GM21526 (cell line): ENCODE measurements around the gene PHF23.
"Not testable (repeated sequence)": the region's sequence is repeated elsewhere in the genome, so short reads cannot be mapped to it uniquely, and the experiment has no call there.

Experiments
- ATAC-seq: cut with Tn5 transposase; IDR thresholded peaks from one replicate; pipeline ENCODE4 v1.9.1; 2021; ENCODE audit warnings: moderate library complexity; ENCODE audit not compliant: unreplicated experiment, low FRiP score

Gene PHF23

DNA sequence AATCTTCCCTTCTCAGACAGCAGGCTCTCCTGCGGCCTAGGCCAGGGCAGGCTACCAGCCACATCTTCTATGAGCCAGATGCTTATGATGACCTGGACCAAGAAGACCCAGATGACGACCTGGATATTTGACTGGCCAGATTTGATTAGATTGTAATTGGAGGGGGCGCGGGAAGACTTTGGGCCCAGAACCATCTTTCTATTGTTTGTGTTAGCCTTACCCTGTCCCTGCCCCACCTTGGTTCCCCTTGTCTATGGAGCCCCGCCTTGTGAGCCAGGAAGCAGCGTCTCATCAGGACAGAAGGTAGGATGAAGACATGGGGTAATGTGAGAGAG is 20.3 kb upstream of the PHF23 start:
- no peak for ATAC-seq

DNA sequence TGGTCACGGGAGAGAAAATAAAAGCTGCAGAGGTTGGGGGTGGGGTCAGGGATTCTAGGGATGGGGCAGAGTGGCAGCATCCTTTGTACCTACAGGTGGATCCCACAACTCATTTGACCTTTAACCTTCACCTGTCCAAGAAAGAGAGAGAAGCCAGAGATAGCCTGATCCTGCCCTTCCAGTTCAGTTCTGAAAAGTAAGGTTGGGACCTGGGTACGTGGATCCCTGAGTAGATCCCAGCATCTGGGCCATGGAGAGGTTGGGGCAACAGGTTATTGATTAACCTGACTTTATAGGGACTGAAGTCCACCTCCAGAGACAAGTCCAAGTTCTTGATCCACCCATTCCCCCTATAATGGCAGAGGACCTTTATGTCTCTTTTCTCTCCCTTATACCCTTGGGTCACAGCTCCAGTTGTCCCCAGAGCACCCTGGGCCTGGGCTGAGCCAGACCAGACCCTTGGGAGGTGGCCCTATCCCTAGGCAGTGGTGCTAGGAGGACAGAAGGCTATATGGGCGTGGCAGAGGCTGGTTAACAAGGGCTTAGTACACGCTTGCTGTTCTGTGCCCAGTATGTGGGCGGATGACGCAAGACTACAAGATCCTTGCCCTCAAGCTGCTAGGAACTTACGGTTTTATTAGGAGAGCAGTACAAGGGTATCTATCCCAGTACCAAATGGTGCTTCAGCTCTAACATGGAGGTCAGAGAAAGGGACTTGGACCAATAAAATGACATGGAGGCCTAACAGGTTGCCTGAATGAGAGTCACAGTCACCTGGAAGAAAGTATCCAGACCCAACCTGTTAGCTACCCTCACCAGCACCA is 19.7 kb upstream of the PHF23 start:
- ATAC-seq = no peak

DNA sequence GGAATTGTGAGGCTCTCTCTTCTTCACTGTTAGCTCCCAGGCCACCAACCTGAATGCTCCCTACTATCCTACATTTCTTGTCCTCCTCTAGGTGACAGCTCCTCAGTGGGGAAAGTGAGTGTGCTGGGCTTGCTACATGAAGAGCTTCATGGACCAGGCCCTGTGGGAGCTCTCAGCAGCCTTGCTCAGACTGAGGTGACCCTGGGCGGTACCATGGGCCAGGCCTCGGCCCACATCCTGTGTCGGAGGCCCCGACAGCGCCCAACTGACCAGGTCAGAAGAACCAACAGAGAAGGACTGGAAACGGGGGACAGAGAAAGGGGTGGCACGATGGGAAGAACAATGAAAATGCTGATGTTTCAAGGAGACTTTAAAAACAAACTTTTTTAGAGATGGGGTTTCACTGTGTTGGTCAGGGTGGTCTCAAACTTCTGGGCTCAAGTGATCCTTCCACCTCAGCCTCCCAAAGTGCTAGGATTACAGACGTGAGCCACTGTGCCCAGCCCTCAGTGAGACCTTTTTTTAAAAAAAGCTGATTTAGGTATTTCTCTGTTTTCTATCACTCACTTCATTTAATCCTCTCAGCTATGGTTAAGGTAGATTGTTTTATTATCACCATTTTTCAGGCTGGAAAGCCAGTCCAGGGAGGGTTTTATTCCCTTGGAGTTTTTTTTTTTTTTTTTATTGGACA is 17.7 kb upstream of the PHF23 start:
- ATAC-seq = no peak

DNA sequence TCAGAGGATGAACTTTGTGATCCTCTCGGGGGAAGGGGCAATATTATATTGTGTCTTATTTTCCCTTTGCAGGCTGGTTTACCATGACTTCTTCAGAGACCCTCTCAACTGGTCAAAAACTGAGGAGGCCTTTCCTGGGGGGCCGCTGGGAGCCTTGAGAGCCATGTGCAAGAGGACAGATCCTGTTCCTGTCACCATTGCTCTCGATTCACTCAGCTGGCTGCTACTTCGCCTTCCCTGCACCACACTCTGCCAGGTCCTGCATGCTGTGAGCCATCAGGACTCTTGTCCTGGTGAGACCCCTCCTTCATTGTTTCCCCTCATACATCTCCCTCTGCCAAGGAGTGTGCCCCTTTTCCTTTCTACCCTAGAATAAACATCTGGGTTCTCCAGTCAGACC is 15.3 kb upstream of the PHF23 start:
- no peak for ATAC-seq

DNA sequence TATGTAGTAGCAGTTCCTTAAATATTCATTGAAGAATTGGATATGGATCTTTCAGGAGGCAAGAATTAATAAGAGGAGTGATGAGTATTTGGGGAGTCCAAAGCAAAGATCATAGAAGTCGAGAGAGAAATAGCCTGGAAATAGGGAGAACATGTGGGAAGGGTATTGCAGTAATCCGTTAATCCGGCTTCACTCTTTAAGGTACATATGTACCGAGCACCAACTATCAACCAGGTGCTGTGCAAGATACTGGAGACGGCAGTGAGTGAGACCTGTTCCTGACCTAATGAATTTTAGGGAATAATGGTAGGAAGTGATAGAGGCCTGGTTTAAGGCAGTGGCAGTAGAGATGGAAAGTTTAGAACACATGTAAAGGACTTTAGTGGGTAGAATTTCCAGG is 13.8 kb upstream of the PHF23 start:
- ATAC-seq = no peak

DNA sequence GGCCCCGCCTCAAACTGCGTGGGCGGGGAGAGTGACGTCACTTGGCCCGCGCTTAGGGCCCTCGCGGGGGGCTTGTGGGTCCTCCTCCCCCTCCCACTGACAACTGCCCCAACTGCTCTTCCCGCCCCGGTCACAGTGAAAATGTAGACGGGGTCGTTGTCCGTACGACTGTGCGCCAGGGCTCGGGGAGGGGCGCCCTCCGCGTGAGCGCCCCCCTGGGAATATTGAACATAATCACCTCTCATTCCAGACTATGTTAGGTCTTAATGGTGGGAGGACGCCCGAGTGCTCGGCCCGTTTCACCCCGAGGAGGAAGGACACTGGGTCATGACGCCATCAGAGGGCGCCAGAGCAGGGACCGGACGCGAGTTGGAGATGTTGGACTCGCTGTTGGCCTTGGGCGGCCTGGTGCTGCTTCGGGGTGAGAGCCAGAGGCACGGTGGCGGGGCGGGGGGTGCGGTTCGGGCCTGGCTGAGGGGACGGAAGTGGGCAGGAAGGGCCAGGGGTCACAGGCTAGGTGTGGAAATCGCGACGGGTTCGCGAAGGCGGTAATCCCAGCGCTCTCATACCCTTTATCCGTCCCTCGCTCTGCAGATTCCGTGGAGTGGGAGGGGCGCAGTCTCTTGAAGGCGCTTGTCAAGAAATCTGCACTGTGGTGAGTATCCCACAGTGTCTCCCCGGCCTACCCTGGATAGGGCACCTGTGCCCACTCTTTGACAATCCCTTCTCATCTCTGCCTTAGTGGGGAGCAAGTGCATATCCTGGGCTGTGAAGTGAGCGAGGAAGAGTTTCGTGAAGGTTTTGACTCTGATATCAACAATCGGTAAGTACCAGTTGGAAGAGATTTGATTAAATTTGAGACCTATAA is 13.2 kb upstream of the PHF23 start, which contains the start of gene ELP5:
TSS of gene ELP5 (plus strand) at position 40 of the 868 bp plus-strand sequence. CDS start at position 376, 336 bp downstream.
- peak; percentile 34 for ATAC-seq

DNA sequence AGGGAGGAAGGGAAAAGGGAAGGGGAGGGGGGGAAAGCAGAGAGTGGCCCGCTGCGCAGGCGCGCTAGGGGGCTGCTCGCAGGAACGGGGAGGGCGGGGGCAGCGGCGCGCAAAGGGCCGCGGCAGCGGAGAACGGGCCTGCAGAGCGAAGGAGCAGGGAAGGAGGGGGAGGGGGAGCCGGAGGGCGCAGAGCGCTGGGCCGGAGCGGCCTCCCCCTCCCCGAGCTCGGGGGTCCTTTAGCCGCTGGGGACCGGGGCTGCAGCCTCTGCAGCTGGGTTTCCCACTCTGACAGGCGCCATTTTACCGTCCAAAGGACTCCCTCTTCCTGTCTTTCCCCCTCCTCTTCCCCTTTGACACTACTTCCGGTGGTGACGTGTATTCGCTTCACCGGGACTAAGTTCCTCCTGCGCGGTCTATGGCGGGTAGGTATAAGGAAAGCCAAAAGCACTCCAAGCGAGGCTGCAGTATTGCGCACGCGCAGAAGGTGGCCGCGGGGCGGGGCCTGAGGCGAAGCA is 12.5 kb upstream of the PHF23 start, which contains the start of gene CTDNEP1:
TSS of gene CTDNEP1 (minus strand) at position 74 of the 515 bp plus-strand sequence. CDS start 438 bp downstream, outside the sequence.
- ATAC-seq = peak; percentile 63

DNA sequence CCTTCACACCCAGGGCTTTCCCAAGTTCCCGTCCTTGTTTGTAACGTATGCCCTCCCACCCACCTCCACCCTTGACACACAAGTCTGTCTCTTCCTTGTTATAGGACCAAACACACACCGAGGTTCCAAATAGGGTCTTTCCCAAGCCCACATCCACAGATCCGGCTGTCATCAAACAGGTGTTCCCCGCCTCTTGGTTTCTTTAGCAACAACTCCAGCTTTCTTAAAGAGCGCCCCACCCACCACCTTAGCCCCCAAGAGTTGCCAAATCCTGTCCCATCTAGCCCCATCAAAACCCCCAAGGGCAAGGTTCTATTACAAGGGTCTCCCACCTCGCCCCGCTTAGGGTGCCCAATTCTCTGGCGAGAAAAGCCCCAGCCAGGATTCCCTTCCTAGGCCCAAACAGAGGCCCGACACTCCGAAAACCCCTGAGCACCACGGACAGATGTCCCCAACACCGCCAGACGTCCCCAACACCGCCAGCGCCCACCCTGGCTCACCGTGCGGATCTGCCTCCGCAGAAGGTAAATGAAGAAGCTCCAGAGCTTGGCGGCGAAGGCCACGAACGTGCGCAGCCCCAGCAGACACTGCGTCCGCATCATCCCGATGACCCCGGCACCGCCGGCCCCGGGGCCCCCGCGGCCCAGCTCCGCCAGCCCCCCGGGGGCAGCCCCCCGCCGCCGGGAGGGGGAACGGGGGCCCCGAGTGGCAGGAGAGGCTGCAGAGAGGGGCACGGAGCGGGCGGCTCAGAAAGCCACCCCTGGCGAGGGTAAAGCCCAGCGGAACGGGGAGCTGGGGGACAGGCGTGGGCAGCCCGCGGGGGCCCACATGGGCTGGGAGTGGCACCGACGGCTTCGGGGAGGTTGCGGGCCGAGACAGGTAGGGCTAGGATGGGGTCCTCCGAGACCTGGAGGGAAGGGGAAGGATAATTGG is 11.7 kb upstream of the PHF23 start:
- ATAC-seq = no peak

DNA sequence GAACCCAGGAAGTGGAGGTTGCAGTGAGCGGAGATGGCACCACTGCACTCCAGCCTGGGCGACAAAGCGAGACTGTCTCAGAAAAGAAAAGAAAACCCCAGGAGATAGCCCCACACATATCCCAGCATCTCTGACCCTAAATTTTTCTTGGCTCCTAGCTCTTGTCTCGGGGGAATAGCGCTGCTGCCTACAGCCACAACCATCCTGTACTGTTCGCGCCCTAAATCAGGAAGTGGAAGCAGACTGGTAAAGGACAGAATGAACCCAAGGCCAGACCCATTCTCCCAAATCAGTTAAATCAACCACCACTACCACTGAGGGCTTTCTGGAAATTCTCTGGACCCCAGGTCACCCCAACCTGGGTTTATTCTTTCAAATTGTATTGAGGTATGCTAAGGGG is 10.6 kb upstream of the PHF23 start:
- no peak for ATAC-seq

DNA sequence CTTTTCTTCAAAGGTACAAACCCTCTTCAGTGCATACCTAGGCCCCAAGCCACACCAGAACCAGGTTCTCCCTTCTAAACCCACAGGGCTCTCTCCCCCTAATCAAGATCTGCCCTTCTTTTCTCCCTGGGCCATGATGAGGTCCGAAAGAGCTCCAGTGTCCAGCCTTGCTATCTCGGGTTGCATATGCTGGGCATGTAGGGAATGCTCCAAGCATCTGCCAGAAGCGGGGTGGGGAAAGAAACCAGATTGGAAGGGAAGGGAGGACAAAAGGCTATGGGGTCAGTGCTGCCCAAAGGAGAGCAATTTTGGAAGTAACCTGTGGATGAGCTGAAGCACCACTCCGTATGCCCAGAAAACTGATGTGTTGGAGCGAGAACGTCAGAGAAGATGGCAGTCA is 10.0 kb upstream of the PHF23 start:
- ATAC-seq = no peak

DNA sequence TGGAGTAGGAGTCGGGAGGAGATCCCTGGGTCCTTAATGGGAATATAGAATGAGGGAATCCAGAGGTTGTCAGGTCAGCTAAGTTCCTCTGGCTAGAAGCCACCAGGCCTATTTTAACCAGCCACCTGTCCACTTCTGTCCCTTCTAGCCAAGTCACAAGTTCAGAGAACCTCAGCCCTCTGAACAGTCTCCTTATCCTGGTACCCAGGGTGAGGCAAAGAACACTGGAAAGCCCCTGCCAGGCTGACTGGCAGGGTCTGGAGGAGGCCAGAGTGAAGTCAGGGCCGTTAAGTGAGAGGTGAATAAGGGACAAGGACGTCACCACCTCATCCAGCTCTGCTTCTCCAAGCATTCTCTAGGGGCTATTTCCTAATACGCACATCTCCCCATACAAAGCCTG is 9.5 kb upstream of the PHF23 start:
- no peak for ATAC-seq

DNA sequence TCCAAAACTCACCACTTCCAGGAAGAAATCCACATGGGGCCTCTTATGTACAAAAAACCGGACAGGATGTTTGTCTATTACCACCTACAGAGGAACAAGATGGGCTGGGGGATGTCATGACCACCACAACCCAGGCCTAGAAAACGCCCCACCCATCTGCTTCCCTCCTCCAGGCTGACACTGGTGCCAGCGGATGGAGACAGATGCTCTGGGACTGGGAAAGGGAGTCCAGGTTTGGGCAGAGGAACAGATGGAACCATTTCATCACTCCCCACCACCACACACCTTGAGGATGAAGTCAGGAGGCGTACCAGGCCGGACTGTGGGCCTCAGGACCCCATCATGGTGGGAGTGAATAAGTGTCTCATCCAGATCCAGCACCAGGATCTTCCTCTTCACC is 7.5 kb upstream of the PHF23 start:
- ATAC-seq = no peak

DNA sequence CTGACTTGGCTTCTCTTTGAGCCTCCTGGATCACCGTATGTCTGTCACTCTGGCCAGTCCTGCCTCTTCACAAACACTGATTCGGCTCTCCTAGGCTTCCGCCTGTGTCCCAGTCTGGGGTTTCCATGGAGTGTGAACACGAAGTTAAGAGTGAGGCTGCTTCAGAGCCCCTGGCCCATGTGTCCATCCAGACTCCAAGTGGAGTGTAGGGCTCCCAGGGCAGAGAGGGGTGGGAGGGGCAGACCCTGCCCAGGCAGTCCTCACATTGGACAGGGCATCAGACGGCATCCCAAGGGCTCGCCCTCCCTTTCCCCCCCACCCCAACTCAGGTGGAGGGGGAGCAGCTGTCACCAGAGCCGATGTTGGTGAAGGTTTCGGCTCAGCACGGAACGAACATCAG is 4.6 kb upstream of the PHF23 start:
- not testable (repeated sequence) for ATAC-seq

DNA sequence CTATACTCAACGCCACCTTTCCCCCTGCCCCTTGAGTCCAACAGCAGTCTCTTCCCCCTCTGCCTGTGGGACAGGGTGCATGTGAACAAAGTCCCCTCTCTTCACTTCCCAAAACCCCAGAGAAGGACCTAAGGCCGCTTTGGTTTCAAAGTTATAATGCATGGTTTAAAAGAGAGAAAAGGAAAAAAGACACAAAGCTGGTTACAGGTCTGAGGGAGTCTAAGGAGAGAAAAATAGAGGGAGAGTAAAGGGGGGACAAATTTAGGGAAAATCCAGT is 4.1 kb upstream of the PHF23 start:
- ATAC-seq = no peak

DNA sequence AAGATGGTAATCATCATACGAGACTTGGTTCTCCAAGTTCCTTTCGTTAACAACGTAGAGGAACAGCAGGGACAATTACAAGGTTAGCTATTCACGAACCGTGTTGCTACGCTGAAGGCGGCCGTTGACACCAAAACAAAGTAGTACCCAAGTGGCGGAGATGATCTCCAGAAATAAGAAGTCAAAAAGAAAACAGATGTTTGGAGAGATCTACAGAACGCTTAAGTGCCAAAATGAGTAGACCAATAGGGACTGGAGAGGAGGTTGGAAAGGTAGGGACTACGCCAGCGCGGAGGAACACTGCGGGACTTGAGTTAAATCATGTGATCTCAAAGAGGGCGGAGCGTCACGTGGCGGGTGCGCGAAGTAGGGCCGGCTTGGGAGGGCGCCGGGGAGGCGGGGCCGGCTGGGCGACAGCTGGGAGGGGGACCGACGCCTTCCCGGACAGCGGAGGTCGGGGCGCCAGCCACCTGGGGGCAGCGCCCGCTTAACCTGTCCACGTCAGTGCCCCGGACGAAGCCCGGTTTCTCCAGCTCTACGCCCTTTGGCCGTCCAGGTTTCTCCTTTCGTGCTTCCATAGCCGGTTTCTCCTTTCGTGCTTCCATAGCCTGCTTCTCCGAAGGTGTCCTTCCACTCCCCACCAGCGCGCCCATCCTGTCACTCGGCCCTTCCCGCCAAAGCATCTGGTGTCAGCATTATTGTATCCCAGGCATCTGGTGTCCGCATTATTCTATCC is 3.6 kb upstream of the PHF23 start:
- ATAC-seq = peak; percentile 40

DNA sequence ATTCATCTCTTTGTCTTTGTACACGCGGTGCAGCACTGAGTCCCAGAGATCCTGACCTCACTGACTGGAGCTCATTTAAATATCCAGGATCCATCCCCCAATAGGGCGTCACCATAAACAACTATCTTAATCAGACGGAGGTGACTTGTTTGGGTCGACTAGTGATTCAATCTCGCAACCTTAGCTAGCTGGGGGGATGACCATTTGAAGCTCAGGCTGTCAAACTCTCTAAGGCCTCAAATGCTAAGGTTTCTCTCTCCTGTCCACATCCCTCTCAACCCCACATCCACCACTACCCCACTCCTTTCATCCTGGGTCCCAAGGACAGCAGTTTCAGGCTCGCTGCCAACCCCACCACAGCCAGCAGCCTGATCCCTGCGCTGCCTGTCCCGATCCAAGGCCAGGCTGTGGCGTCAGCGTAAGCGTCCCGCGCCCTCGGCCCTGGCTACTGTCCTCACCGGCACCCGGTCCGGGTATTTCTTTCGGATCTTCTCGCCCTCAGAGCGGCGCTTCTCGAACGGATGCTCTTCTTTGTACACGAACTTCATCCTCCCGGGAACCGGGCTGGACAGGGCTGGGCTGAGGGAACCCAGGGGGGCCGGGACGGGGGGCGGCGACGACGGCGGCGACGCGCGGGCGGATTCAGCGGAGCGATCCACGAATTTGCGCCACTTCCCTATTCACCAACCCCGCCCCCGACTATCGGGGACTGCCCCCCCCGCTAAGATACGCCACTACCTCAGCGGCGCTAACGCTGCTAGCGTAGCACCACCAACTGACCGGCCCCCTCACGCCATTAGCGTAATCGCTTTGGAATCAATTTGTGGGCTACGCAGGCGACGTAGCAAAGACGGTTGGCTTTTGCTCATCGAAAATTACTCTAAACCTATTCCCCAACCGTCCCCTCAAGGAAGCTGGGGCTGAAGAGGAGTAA is 2.8 kb upstream of the PHF23 start, which contains the start of gene GABARAP:
TSS of gene GABARAP (minus strand) at position 667 of the 934 bp plus-strand sequence. CDS start at position 548, 119 bp downstream.
- peak; percentile 30 for ATAC-seq

DNA sequence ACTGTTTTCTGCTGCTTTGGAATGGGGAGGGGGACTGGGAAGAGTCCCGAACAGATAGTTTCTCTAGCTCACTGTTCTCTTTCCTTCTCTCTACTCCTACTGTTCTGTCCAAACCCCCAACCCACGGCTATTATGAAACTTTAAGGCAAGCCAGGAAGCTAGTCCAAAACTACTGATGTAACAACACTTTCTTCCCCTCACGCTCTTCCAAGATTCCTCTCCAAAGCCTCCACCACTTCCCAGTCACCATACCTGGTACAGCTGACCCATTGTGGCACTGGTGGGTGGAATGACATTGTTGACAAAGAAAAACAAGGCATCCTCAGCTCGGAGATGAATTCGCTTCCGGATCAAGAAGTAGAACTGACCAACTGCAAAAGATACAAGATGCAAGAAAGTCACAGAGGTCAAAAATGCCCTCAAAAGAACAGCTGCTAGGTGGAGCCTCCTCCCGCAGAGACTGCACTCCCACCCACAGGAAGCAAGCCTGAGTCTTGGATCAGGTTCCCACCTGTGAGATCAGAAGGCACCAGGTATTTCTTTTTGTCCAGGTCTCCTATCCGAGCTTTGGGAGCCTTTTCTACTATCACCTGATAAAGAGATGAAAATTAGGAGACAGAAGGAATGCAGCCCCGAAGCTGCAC is 2.0 kb upstream of the PHF23 start:
- ATAC-seq = no peak

DNA sequence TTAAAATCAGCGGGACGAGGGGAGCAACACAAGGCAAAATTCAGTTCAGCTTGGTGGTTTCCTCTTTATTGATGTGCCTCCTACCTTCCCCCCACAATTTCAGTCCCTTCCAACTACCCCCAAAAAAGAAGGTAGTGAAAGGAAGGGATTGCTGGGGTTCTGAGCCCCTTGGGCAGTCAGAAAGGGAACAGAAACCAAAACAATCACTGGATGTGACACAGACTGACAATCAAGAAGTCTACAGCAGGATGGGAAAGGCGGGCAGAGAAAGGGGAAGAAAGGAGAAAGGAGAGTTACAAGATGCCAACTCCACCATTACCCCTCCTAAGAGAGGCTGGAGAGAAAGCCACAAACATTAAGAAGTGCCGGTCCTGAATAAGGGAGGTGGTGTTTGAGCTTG is 1.1 kb upstream of the PHF23 start:
- ATAC-seq = no peak
